Upper lobe of right lung (tissue), 1 donor: Measurements from ENCODE around the gene PIH1D2. TPM values are rescaled to one million over a fixed set of nuclear protein-coding genes. Genes with fewer than 3 reads are reported as not detected.
A peak's percentile ranks its signal among the peaks of the same experiment; 100 is the strongest.
"Not testable (repeated sequence)": the region's sequence is repeated elsewhere in the genome, so short reads cannot be mapped to it uniquely, and the experiment has no call there.

Experiments
- ATAC-seq: fragments of 200-7000 bp; cut with Tn5 transposase; one replicate; pipeline ENCODE4 v1.9.1; 2020; ENCODE audit warnings: mild to moderate bottlenecking, moderate library complexity
- DNase-seq: peaks from one replicate; pipeline ENCODE4 v3.0.0-alpha.2; 2020
- H3K27ac ChIP-seq: fragments of 200-600 bp; one replicate; pipeline ENCODE4 v1.8.0; 2022
- H3K27me3 ChIP-seq: fragments of 200-600 bp; one replicate; pipeline ENCODE4 v1.8.0; 2022; ENCODE audit warnings: mild to moderate bottlenecking
- H3K36me3 ChIP-seq: fragments of 200-600 bp; one replicate; pipeline ENCODE4 v1.8.0; 2022
- H3K4me1 ChIP-seq: fragments of 200-600 bp; one replicate; pipeline ENCODE4 v1.8.0; 2022
- H3K4me3 ChIP-seq: fragments of 200-600 bp; one replicate; pipeline ENCODE4 v1.8.0; 2022; ENCODE audit warnings: mild to moderate bottlenecking
- H3K9me3 ChIP-seq: fragments of 200-600 bp; one replicate; pipeline ENCODE4 v1.8.0; 2022
- CTCF ChIP-seq: fragments of 200-600 bp; IDR thresholded peaks from one replicate; pipeline ENCODE4 v1.8.0; 2022; ENCODE audit warnings: antibody characterized with exemption
- intact Hi-C: fragments of 100-400 bp; cut with DNase I; formaldehyde crosslinking; loops from one replicate; pipeline ENCODE4 v1.11.0; 2022
- total RNA-seq: library from RNA; stranded (reverse); fragmentation: NEBNext Ultra II Directional; extraction: Animal tissue kit (Norgen Biotek cat#: 25700); gene quantifications from one replicate; pipeline ENCODE4 v1.2.1, GENCODE V29; 2021
- donor health status: DM: no; HTN: yes; CAD: no; lungs with severe emphysema.

Gene PIH1D2
- total RNA-seq, 1 donor from 2014 or later = 1.3 TPM

GRCh38 chr11:112097734-112098528, 24.1 kb upstream of the PIH1D2 start:
- ATAC-seq (no peak), DNase-seq (no peak)
- H3K36me3 ChIP-seq = peaks cover 46% of the 10 kb centered on the region
- no peaks in the 10 kb centered on the region for H3K27me3 ChIP-seq
- no peak overlapping the region for H3K4me3 ChIP-seq
- H3K9me3 ChIP-seq = no peaks in the 10 kb centered on the region
- intact Hi-C loops = no loop called here
- no peak overlapping the region for H3K27ac ChIP-seq
- no peak for TF ChIP-seq CTCF
- H3K4me1 ChIP-seq = no peaks in the 10 kb centered on the region

GRCh38 chr11:112096194-112096593, 22.4 kb upstream of the PIH1D2 start:
- Histone ChIP-seq H3K36me3 (peaks cover 63% of the 10 kb centered on the region), H3K27ac (no peak overlapping the region)
- intact Hi-C loops = no loop called here

GRCh38 chr11:112095302-112095701, 21.5 kb upstream of the PIH1D2 start:
- H3K27me3 ChIP-seq, intact Hi-C loops, H3K4me3 ChIP-seq, H3K4me1 ChIP-seq, ATAC-seq, H3K27ac ChIP-seq, DNase-seq, H3K9me3 ChIP-seq: not testable (repeated sequence)
- peaks cover 72% of the 10 kb centered on the region for H3K36me3 ChIP-seq

More at GRCh38 chr11:112096194-112096593, 22.4 kb upstream of the PIH1D2 start:
- H3K4me1 ChIP-seq = no peaks in the 10 kb centered on the region
- ATAC-seq (no peak), DNase-seq (no peak)
- H3K9me3 ChIP-seq = no peaks in the 10 kb centered on the region
- no peak for TF ChIP-seq CTCF
- H3K27me3 ChIP-seq = no peaks in the 10 kb centered on the region
- no peak overlapping the region for H3K4me3 ChIP-seq

GRCh38 chr11:112087212-112087611, 13.4 kb upstream of the PIH1D2 start:
- no peak for TF ChIP-seq CTCF
- intact Hi-C loops = no loop called here
- Histone ChIP-seq H3K27me3 (no peaks in the 10 kb centered on the region), H3K4me3 (peak overlapping the region; percentile 90), H3K9me3 (no peaks in the 10 kb centered on the region), H3K27ac (peak overlapping the region; percentile 83), H3K4me1 (peaks cover 32% of the 10 kb centered on the region), H3K36me3 (peaks cover 76% of the 10 kb centered on the region)
- DNase-seq = no peak
- ATAC-seq = no peak

- peak within 1 kb of the TSS; percentile 90 for H3K4me3 ChIP-seq
- intact Hi-C loops = no loop called here
- H3K27me3 ChIP-seq = no peaks in the 10 kb centered on the region
- peak; percentile 27 for TF ChIP-seq CTCF
- DNase-seq (peak; percentile 96), ATAC-seq (peak; percentile 98)
- H3K9me3 ChIP-seq = no peaks in the 10 kb centered on the region
- H3K27ac ChIP-seq = peak within 1 kb of the TSS; percentile 83
- peaks cover 76% of the 10 kb centered on the region for H3K36me3 ChIP-seq
- peaks cover 32% of the 10 kb centered on the region for H3K4me1 ChIP-seq
These were observed 12.8 kb upstream of the PIH1D2 start, which contains the start of the genes SDHD and TIMM8B for GRCh38 chr11:112086422-112087191. SDHD (plus strand) TSS chr11:112086873; CDS start chr11:112086908, 35 bp downstream. TIMM8B (minus strand) TSS chr11:112086756; CDS start chr11:112086723, 33 bp downstream.
